Activated CD4-positive, alpha-beta T cell treated with anti-CD3 and anti-CD28 coated beads, Interleukin-2, amount 10 ng/mL, durations not matched to agents 7 days and 5 days (primary cell): ENCODE results near the gene ENO4. TPM values are rescaled to one million over a fixed set of nuclear protein-coding genes. Genes with fewer than 3 reads are reported as not detected.

Experiments
- CTCF ChIA-PET: fragments of 350-600 bp; sonication (Branson Sonifier 250); formaldehyde crosslinking; loops from one replicate; lab custom pipeline; 2021; ENCODE audit warnings: antibody characterized with exemption; lab: Charles Lee
- POLR2A ChIA-PET: fragments of 350-600 bp; sonication (Branson Sonifier 250); formaldehyde crosslinking; loops from one replicate; lab custom pipeline; 2021; ENCODE audit warnings: antibody characterized with exemption; lab: Charles Lee
- DNase-seq: peaks from one replicate; pipeline ENCODE4 v3.0.0-alpha.2; 2020
- H3K27ac Mint-ChIP-seq: one replicate; pipeline ENCODE4 v1.8.0; 2021; ENCODE audit warnings: mild to moderate bottlenecking, moderate library complexity, mixed read lengths
- H3K27me3 Mint-ChIP-seq: one replicate; pipeline ENCODE4 v1.8.0; 2021; ENCODE audit warnings: mixed read lengths
- H3K36me3 Mint-ChIP-seq: one replicate; pipeline ENCODE4 v1.8.0; 2021; ENCODE audit warnings: low read depth, mixed read lengths
- H3K4me1 Mint-ChIP-seq: one replicate; pipeline ENCODE4 v1.8.0; 2021; ENCODE audit warnings: mixed read lengths
- H3K4me3 Mint-ChIP-seq: one replicate; pipeline ENCODE4 v1.8.0; 2021; ENCODE audit warnings: mild to moderate bottlenecking, moderate library complexity, mixed read lengths
- H3K9me3 Mint-ChIP-seq: one replicate; pipeline ENCODE4 v1.8.0; 2021; ENCODE audit warnings: mixed read lengths
- total RNA-seq, 2 experiments: library from RNA; stranded (reverse); gene quantifications; one replicate each; pipeline ENCODE4 v1.2.3, GENCODE V29; 2021

Gene ENO4
- total RNA-seq, 2 experiments from 2014 or later, result not detected

GRCh38 chr10:116835658-116836057, 13.6 kb upstream of the ENO4 start:
- H3K36me3 Mint-ChIP-seq, result no peaks in the 10 kb centered on the region
- no peaks in the 10 kb centered on the region for H3K9me3 Mint-ChIP-seq
- POLR2A ChIA-PET, result no interaction called here
- DNase-seq, result no peak
- H3K27me3 Mint-ChIP-seq, result peaks cover 3% of the 10 kb centered on the region
- CTCF ChIA-PET, result no interaction called here
- H3K4me1 Mint-ChIP-seq, result no peaks in the 10 kb centered on the region
- H3K4me3 Mint-ChIP-seq, result no peak overlapping the region
- H3K27ac Mint-ChIP-seq, result no peak overlapping the region

- no peak overlapping the region for H3K27ac Mint-ChIP-seq
- no peak for DNase-seq
- H3K4me3 Mint-ChIP-seq, result no peak overlapping the region
- H3K27me3 Mint-ChIP-seq, result peaks cover 7% of the 10 kb centered on the region
- CTCF ChIA-PET, result no interaction called here
- no peaks in the 10 kb centered on the region for H3K4me1 Mint-ChIP-seq
- POLR2A ChIA-PET, result no interaction called here
- H3K36me3 Mint-ChIP-seq, result no peaks in the 10 kb centered on the region
- H3K9me3 Mint-ChIP-seq, result no peaks in the 10 kb centered on the region
Observed at GRCh38 chr10:116836083-116836482, 13.2 kb upstream of the ENO4 start.

GRCh38 chr10:116836902-116837523, 12.3 kb upstream of the ENO4 start:
- Mint-ChIP-seq H3K9me3 (no peaks in the 10 kb centered on the region), H3K27ac (no peak overlapping the region), H3K27me3 (peaks cover 9% of the 10 kb centered on the region), H3K4me3 (no peak overlapping the region), H3K36me3 (no peaks in the 10 kb centered on the region), H3K4me1 (no peaks in the 10 kb centered on the region)
- ChIA-PET CTCF (no interaction called here), POLR2A (no interaction called here)
- no peak for DNase-seq

- H3K27ac Mint-ChIP-seq, result no peak overlapping the region
- H3K9me3 Mint-ChIP-seq, result no peaks in the 10 kb centered on the region
- H3K36me3 Mint-ChIP-seq, result no peaks in the 10 kb centered on the region
- no peak overlapping the region for H3K4me3 Mint-ChIP-seq
- no peaks in the 10 kb centered on the region for H3K4me1 Mint-ChIP-seq
- H3K27me3 Mint-ChIP-seq, result peaks cover 13% of the 10 kb centered on the region
- DNase-seq, result no peak
- ChIA-PET CTCF (interaction anchor here (1.0 kb wide), 1 partner anchor 8 kb away, joined by 4 read pairs; no protein-coding TSS in a partner anchor), POLR2A (no interaction called here)
Observed at GRCh38 chr10:116838143-116838725, 11.1 kb upstream of the ENO4 start.

GRCh38 chr10:116840389-116841075, 8.8 kb upstream of the ENO4 start:
- H3K4me1 Mint-ChIP-seq, result no peaks in the 10 kb centered on the region
- CTCF ChIA-PET, result no interaction called here

GRCh38 chr10:116845823-116846222, 3.5 kb upstream of the ENO4 start:
- Mint-ChIP-seq H3K9me3 (no peaks in the 10 kb centered on the region), H3K36me3 (no peaks in the 10 kb centered on the region), H3K27ac (no peak overlapping the region), H3K4me3 (no peak overlapping the region), H3K4me1 (peaks cover 10% of the 10 kb centered on the region), H3K27me3 (peaks cover 50% of the 10 kb centered on the region)
- POLR2A ChIA-PET, result no interaction called here
- CTCF ChIA-PET, result no interaction called here
- no peak for DNase-seq

More at GRCh38 chr10:116840389-116841075, 8.8 kb upstream of the ENO4 start:
- Mint-ChIP-seq H3K36me3 (no peaks in the 10 kb centered on the region), H3K27me3 (peaks cover 17% of the 10 kb centered on the region), H3K27ac (no peak overlapping the region), H3K4me3 (no peak overlapping the region), H3K9me3 (no peaks in the 10 kb centered on the region)
- no peak for DNase-seq
- POLR2A ChIA-PET, result no interaction called here

- Mint-ChIP-seq H3K27me3 (peaks cover 48% of the 10 kb centered on the region), H3K9me3 (no peaks in the 10 kb centered on the region), H3K4me1 (peaks cover 10% of the 10 kb centered on the region), H3K27ac (no peak overlapping the region), H3K36me3 (no peaks in the 10 kb centered on the region), H3K4me3 (peak overlapping the region; percentile 29)
- POLR2A ChIA-PET, result no interaction called here
- DNase-seq, result no peak
- CTCF ChIA-PET, result interaction anchor here (0.6 kb wide), 1 partner anchor 1273 kb away, joined by 7 read pairs; no protein-coding TSS in a partner anchor
Observed at GRCh38 chr10:116848032-116848943, 1.0 kb upstream of the ENO4 start.

GRCh38 chr10:116848944-116849247, 403 bp upstream of the ENO4 start:
- ChIA-PET CTCF (no interaction called here), POLR2A (no interaction called here)
- Mint-ChIP-seq H3K4me3 (peak overlapping the region; percentile 29), H3K27me3 (peaks cover 48% of the 10 kb centered on the region), H3K36me3 (no peaks in the 10 kb centered on the region), H3K27ac (no peak overlapping the region), H3K9me3 (no peaks in the 10 kb centered on the region), H3K4me1 (peaks cover 10% of the 10 kb centered on the region)
- DNase-seq, result no peak

- CTCF ChIA-PET, result no interaction called here
- Mint-ChIP-seq H3K4me1 (peaks cover 10% of the 10 kb centered on the region), H3K36me3 (no peaks in the 10 kb centered on the region), H3K27ac (no peak overlapping the region), H3K4me3 (no peak overlapping the region), H3K9me3 (no peaks in the 10 kb centered on the region), H3K27me3 (peaks cover 46% of the 10 kb centered on the region)
- POLR2A ChIA-PET, result no interaction called here
- DNase-seq, result no peak
Observed at GRCh38 chr10:116850058-116850611, 836 bp downstream of the ENO4 start.

- no peak for DNase-seq
- ChIA-PET POLR2A (no interaction called here), CTCF (no interaction called here)
- Mint-ChIP-seq H3K27me3 (peaks cover 41% of the 10 kb centered on the region), H3K4me3 (no peak overlapping the region), H3K4me1 (peaks cover 10% of the 10 kb centered on the region), H3K36me3 (no peaks in the 10 kb centered on the region), H3K9me3 (no peaks in the 10 kb centered on the region), H3K27ac (no peak overlapping the region)
Observed at GRCh38 chr10:116852246-116852645, 2.9 kb downstream of the ENO4 start.

- ChIA-PET CTCF (interaction anchor here (0.6 kb wide), 1 partner anchor 24 kb away, joined by 5 read pairs; no protein-coding TSS in a partner anchor), POLR2A (no interaction called here)
- no peak for DNase-seq
- Mint-ChIP-seq H3K4me3 (no peak overlapping the region), H3K27me3 (peaks cover 34% of the 10 kb centered on the region), H3K27ac (no peak overlapping the region), H3K36me3 (no peaks in the 10 kb centered on the region), H3K4me1 (peaks cover 6% of the 10 kb centered on the region), H3K9me3 (no peaks in the 10 kb centered on the region)
Observed at GRCh38 chr10:116853287-116853686, 4.0 kb downstream of the ENO4 start.

GRCh38 chr10:116853701-116854100, 4.4 kb downstream of the ENO4 start:
- Mint-ChIP-seq H3K4me3 (no peak overlapping the region), H3K36me3 (no peaks in the 10 kb centered on the region), H3K4me1 (peaks cover 2% of the 10 kb centered on the region), H3K27ac (no peak overlapping the region), H3K9me3 (no peaks in the 10 kb centered on the region), H3K27me3 (peaks cover 29% of the 10 kb centered on the region)
- no peak for DNase-seq
- ChIA-PET CTCF (interaction anchor here (0.6 kb wide), 1 partner anchor 23 kb away, joined by 5 read pairs; no protein-coding TSS in a partner anchor), POLR2A (no interaction called here)
